CD14-positive monocyte (primary cell): ENCODE data around the gene SLC10A7. TPM values are rescaled to one million over a fixed set of nuclear protein-coding genes. Genes with fewer than 3 reads are reported as not detected.
"Not testable (repeated sequence)": the region's sequence is repeated elsewhere in the genome, so short reads cannot be mapped to it uniquely, and the experiment has no call there.

Source experiments
- DNase-seq, 3 donors: peaks; one replicate each; pipeline ENCODE4 v3.0.0-alpha.2; 2011 to 2022
- H2AFZ ChIP-seq: 2 replicates; pipeline ENCODE4 v1.6.0; 2012; ENCODE audit warnings: mild to moderate bottlenecking, low read depth, low read length, inconsistent platforms; ENCODE audit not compliant: insufficient read depth, poor library complexity, severe bottlenecking
- H3K27ac ChIP-seq, 2 donors: 1 replicate in 1 of 2; 2 replicates in 1 of 2; pipeline ENCODE4 v1.5.1; 2012 to 2013; ENCODE audit warnings: low read length in 2 of 2, control low read depth in 1 of 2, inconsistent platforms in 1 of 2, low read depth in 1 of 2, mild to moderate bottlenecking in 1 of 2
- H3K27me3 ChIP-seq, 2 donors: one replicate each; pipeline versions ENCODE4 v1.6.0 to v1.6.1; 2011 to 2013; ENCODE audit warnings: low read length in 2 of 2; ENCODE audit not compliant: control insufficient read depth in 2 of 2, insufficient read depth in 2 of 2
- H3K36me3 ChIP-seq, 2 donors: replicated peaks in 1 of 2; 1 replicate in 1 of 2; 2 replicates in 1 of 2; pipeline versions ENCODE4 v1.5.1 to v1.6.1; 2012 to 2013; ENCODE audit warnings: low read length in 2 of 2, control low read depth in 1 of 2, inconsistent platforms in 1 of 2, mild to moderate bottlenecking in 1 of 2; ENCODE audit not compliant: insufficient read depth in 2 of 2, control insufficient read depth in 1 of 2
- H3K4me1 ChIP-seq, 2 donors: 1 replicate in 1 of 2; 2 replicates in 1 of 2; pipeline versions ENCODE4 v1.5.1 to v1.6.1; 2012 to 2013; ENCODE audit warnings: low read length in 2 of 2, control low read depth in 1 of 2, inconsistent platforms in 1 of 2, mild to moderate bottlenecking in 1 of 2, moderate library complexity in 1 of 2; ENCODE audit not compliant: insufficient read depth in 2 of 2, control insufficient read depth in 1 of 2
- H3K4me2 ChIP-seq: replicated peaks from 2 replicates; pipeline ENCODE3; 2012; ENCODE audit warnings: low read length, moderate library complexity, mild to moderate bottlenecking; ENCODE audit not compliant: poor library complexity, severe bottlenecking; ENCODE audit errors: extremely low read depth
- H3K4me3 ChIP-seq, 3 experiments: fragments of 200-600 bp in 1 of 3; sonication (generic) in 1 of 3; replicated peaks in 1 of 3; 1 replicate in 2 of 3; 2 replicates in 1 of 3; pipeline ENCODE4 v1.5.1; 2011 to 2013; ENCODE audit warnings: low read length in 3 of 3, mild to moderate bottlenecking in 3 of 3, control low read depth in 2 of 3, low read depth in 2 of 3, inconsistent platforms in 1 of 3, moderate library complexity in 1 of 3
- H3K79me2 ChIP-seq: 2 replicates; pipeline ENCODE4 v1.6.0; 2012; ENCODE audit warnings: mild to moderate bottlenecking, control low read depth, inconsistent platforms, low read length, moderate library complexity; ENCODE audit not compliant: insufficient read depth
- H3K9ac ChIP-seq: 2 replicates; pipeline ENCODE4 v1.6.0; 2017; ENCODE audit warnings: low read length, mild to moderate bottlenecking; ENCODE audit not compliant: insufficient read depth, poor library complexity, severe bottlenecking
- H3K9me3 ChIP-seq, 2 donors: replicated peaks in 1 of 2; 1 replicate in 1 of 2; 2 replicates in 1 of 2; pipeline versions ENCODE4 v1.5.1 to v1.6.1; 2012 to 2013; ENCODE audit warnings: low read length in 2 of 2, control low read depth in 1 of 2; ENCODE audit not compliant: control insufficient read depth in 1 of 2, insufficient read depth in 1 of 2
- H4K20me1 ChIP-seq: 2 replicates; pipeline ENCODE4 v1.6.0; 2012; ENCODE audit warnings: mild to moderate bottlenecking, low read length, control low read depth, moderate library complexity; ENCODE audit not compliant: insufficient read depth
- H3K27ac Mint-ChIP-seq, 7 donors: one replicate each; pipeline ENCODE4 v1.8.0; 2020; ENCODE audit warnings: mild to moderate bottlenecking in 7 of 7, mixed read lengths in 7 of 7, moderate library complexity in 6 of 7, inconsistent platforms in 2 of 7
- H3K27me3 Mint-ChIP-seq, 3 donors: one replicate each; pipeline ENCODE4 v1.8.0; 2021 to 2022; ENCODE audit warnings: low read depth in 3 of 3, mild to moderate bottlenecking in 3 of 3, mixed read lengths in 3 of 3, moderate library complexity in 3 of 3, inconsistent platforms in 1 of 3
- H3K36me3 Mint-ChIP-seq, 2 donors: one replicate each; pipeline ENCODE4 v1.8.0; 2020; ENCODE audit warnings: mixed read lengths in 2 of 2, inconsistent platforms in 1 of 2, mild to moderate bottlenecking in 1 of 2
- H3K4me1 Mint-ChIP-seq: one replicate; pipeline ENCODE4 v1.8.0; 2020; ENCODE audit warnings: mild to moderate bottlenecking, mixed read lengths
- H3K4me3 Mint-ChIP-seq, 2 donors: one replicate each; pipeline ENCODE4 v1.8.0; 2020; ENCODE audit warnings: mild to moderate bottlenecking in 2 of 2, mixed read lengths in 2 of 2, moderate library complexity in 1 of 2
- H3K9me3 Mint-ChIP-seq, 7 donors: one replicate each; pipeline ENCODE4 v1.8.0; 2020 to 2022; ENCODE audit warnings: mixed read lengths in 7 of 7, mild to moderate bottlenecking in 6 of 7, moderate library complexity in 6 of 7, inconsistent platforms in 2 of 7
- WGBS: methylation state at CpG from one replicate; pipeline ENCODE4 v1.1.5; 2013; ENCODE audit warnings: missing lambda C conversion rate; ENCODE audit not compliant: insufficient coverage; 5-methylcytosine and 5-hydroxymethylcytosine counted together
- intact Hi-C, 2 donors: fragments of 100-400 bp; cut with micrococcal nuclease; formaldehyde crosslinking; loops; one replicate each; pipeline versions ENCODE4 v1.15.0 to v1.15.1; 2023
- polyA plus RNA-seq, 3 donors: library from polyadenylated mRNA; depleted of rRNA in 1 of 3; unstranded in 2 of 3; stranded (reverse) in 1 of 3; fragments of 300-500 nt in 2 of 3; fragments of >200 nt in 1 of 3; fragmentation: Illumina TruSeq in 2 of 3; gene quantifications; 1 replicate in 2 of 3; 2 replicates in 1 of 3; pipeline ENCODE4 v1.2.3, GENCODE V29; 2012 to 2021
- TF ChIP-seq, protein P1 (sequence below): fragments of 200-600 bp; IDR thresholded peaks from one replicate; pipeline ENCODE4 v1.8.0; 2022; ENCODE audit warnings: antibody characterized with exemption, mild to moderate bottlenecking

Gene SLC10A7
- polyA plus RNA-seq, 3 donors = 6.6 to 8.3 (median 6.8) TPM

- Mint-ChIP-seq H3K27me3 (no peaks in the 10 kb centered on the region), H3K4me3 (no peak overlapping the region), H3K4me1 (no peaks in the 10 kb centered on the region), H3K9me3 (peaks cover 0 to 11% (median 5%) of the 10 kb centered on the region in 7 donors), H3K36me3 (no peaks in the 10 kb centered on the region), H3K27ac (no peak overlapping the region)
- Histone ChIP-seq H3K9ac (no peak overlapping the region), H3K4me2 (no peak overlapping the region), H3K4me1 (no peaks in the 10 kb centered on the region), H2AFZ (no peak overlapping the region), H3K27me3 (no peaks in the 10 kb centered on the region), H3K4me3 (no peak overlapping the region), H3K79me2 (no peaks in the 10 kb centered on the region), H4K20me1 (no peaks in the 10 kb centered on the region), H3K36me3 (no peaks in the 10 kb centered on the region), H3K9me3 (no peaks in the 10 kb centered on the region), H3K27ac (no peak overlapping the region)
- intact Hi-C loops = no loop called here
- WGBS = no CpG with 5 or more reads among the region's 1 CpG
- no peak for DNase-seq
- TF ChIP-seq, protein P1, sequence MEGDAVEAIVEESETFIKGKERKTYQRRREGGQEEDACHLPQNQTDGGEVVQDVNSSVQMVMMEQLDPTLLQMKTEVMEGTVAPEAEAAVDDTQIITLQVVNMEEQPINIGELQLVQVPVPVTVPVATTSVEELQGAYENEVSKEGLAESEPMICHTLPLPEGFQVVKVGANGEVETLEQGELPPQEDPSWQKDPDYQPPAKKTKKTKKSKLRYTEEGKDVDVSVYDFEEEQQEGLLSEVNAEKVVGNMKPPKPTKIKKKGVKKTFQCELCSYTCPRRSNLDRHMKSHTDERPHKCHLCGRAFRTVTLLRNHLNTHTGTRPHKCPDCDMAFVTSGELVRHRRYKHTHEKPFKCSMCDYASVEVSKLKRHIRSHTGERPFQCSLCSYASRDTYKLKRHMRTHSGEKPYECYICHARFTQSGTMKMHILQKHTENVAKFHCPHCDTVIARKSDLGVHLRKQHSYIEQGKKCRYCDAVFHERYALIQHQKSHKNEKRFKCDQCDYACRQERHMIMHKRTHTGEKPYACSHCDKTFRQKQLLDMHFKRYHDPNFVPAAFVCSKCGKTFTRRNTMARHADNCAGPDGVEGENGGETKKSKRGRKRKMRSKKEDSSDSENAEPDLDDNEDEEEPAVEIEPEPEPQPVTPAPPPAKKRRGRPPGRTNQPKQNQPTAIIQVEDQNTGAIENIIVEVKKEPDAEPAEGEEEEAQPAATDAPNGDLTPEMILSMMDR = no peak
These were observed 154.4 kb downstream of the SLC10A7 start for GRCh38 chr4:146367347-146367746.

- DNase-seq = no peak
- no peak overlapping the region for H3K9ac ChIP-seq
- H3K27ac ChIP-seq = no peak overlapping the region
- Mint-ChIP-seq H3K27ac (no peak overlapping the region), H3K4me1 (no peaks in the 10 kb centered on the region), H3K4me3 (no peak overlapping the region), H3K27me3 (no peaks in the 10 kb centered on the region), H3K9me3 (peaks cover 0 to 15% (median 8%) of the 10 kb centered on the region in 7 donors), H3K36me3 (peaks cover 0 to 3% of the 10 kb centered on the region in 2 donors)
- no peaks in the 10 kb centered on the region for H3K79me2 ChIP-seq
- intact Hi-C loops = no loop called here
- H3K4me1 ChIP-seq = no peaks in the 10 kb centered on the region
- no peak overlapping the region for H2AFZ ChIP-seq
- H3K4me3 ChIP-seq = no peak overlapping the region
- H3K4me2 ChIP-seq = no peak overlapping the region
- H3K9me3 ChIP-seq = peaks cover 0 to 2% of the 10 kb centered on the region in 2 donors
- no peaks in the 10 kb centered on the region for H4K20me1 ChIP-seq
- no peaks in the 10 kb centered on the region for H3K27me3 ChIP-seq
- no peaks in the 10 kb centered on the region for H3K36me3 ChIP-seq
- TF ChIP-seq, protein P1 = no peak
These were observed 162.0 kb downstream of the SLC10A7 start for GRCh38 chr4:146359771-146360170.

GRCh38 chr4:146350114-146350513 is 171.6 kb downstream of the SLC10A7 start:
- H3K27me3 Mint-ChIP-seq, intact Hi-C loops, DNase-seq, H3K36me3 Mint-ChIP-seq, H3K9ac ChIP-seq, H3K4me3 ChIP-seq, H3K9me3 Mint-ChIP-seq, H3K4me1 ChIP-seq, H3K79me2 ChIP-seq, H2AFZ ChIP-seq, H3K9me3 ChIP-seq, H3K27me3 ChIP-seq, H3K36me3 ChIP-seq, H4K20me1 ChIP-seq, H3K27ac ChIP-seq, H3K27ac Mint-ChIP-seq, H3K4me2 ChIP-seq, H3K4me1 Mint-ChIP-seq, H3K4me3 Mint-ChIP-seq: not testable (repeated sequence)
- no CpG with 5 or more reads among the region's 26 CpGs for WGBS
